SH-SY5Y (cell line): ENCODE measurements around the gene ZNF497.

Experiments
- GATA2 ChIP-seq: IDR thresholded peaks from 2 replicates; pipeline ENCODE4 v1.6.1; 2011; ENCODE audit warnings: mild to moderate bottlenecking, low read depth, low read length
- GATA3 ChIP-seq: IDR thresholded peaks from 2 replicates; pipeline ENCODE4 v1.6.1; 2011; ENCODE audit warnings: low read depth, mild to moderate bottlenecking, low read length, moderate library complexity

The ZNF497 gene

DNA sequence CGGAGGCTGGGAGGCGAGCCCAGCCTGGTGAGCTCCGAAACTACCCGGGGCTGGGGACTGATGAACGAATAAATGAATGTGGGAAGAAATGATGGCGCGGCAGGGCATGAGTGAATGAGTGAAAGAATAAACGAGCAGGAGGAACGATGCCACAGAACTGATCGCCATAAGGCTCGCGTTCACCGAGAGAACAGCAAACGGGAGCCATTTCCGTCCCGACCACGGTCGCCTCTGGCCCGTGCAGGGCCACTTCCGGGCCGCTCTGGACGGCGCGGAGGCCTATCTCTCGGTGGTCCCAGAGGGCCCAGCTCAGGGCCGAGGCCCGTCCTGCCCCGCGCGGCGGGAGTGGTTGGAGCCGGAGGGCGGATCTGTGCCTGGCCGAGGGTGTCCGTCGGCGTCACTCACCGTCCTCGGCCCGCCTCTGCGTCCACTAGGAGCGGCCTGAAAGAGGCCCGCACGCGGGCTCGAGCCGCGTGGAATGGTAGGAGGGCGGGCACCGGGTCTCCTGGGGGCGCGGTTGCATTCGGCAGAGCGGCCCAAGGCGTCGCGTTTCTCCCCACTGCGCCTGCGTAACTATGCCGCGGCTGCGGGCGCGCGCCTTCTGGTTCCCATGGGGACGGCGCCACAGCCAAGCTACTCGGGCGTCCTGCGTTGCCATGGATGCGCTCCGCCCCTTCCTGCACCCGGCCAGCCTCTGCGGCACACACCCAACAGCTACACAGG is at the start of gene ZNF497:
Gene ZNF497 (minus strand): TSS at position 480 of the 723 bp plus-strand sequence. CDS start 5,116 bp downstream, outside the sequence.
- TF ChIP-seq GATA3: no peak
- TF ChIP-seq GATA2: no peak

DNA sequence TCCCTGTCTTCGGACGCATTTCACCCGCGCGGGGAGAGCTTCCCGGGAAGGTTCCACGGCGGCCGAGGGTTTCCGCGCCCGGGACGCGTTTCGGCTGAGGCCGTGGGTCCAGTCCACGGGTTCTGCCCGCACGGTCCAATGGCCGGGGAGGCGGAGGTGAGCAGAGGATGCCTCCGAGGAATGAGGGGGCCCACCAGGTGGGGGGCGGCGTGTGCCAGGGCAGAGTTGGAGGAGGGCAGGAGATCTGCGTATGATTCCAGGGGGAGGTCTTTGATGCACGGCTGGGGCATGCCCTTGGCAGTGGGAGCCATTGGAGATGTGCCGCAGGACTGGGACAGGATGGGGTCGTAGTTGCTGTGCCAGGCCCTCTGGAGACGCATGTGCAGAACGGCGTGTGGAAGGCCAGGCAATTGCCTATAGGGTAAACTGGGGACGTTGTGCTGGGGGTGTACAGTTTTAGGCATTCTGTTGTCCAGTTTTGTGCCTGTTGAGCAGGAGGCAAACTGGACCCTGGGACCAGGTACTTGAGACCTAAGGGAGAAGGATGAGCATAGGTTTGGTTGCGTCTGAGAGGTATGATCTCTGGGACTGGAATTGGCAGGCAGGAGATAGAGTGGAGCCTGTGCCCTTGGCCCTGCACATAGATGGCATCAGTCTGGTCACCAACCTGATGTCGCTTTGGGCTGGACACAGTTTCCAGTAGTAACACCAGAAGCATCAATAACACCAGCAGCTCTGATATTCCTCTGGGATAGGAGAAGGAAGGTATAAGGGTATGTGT is 46.6 kb upstream of the ZNF497 start:
- TF ChIP-seq GATA3 (no peak), GATA2 (no peak)

DNA sequence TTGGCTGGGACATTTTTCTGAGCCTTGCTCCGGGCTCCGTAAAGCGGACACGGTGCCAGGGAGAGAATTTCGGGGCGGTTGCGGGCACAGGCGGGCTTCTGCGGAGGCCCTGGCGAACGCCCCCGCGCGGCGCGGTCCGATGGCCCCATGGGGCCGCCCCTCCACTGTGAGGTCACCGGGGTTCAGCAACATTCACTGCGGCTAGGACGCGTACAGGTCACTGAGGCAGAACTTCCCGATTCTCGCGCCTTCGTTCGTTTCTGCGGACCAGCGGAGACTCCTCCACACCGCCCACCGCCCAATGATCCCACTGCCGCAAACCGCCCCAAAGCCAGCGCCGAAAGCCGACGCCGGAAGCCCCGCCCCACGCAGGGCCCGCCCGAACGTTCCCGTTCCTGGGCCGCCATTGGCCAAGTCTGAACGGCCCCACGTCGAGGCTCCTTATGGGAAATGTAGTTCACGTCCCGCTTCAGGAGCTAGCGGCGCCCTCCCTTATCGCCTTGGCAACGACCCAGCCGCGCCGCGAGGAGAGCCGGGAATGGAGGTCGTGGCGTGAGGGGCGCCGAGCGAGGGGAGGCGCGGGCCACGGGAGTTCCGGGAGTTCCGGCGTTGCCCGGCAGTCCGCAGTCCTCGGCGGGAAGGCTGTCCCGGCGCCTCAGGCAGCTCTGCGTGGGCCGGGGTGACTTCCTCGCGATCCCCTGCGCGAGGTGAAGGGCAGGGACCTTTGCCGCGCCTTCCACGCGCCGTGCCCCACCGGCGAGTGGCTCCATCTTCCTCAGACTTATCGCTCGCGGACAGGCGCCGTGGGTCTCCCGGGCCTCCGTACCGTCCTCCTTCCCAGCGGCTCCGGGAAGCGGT is 45.8 kb upstream of the ZNF497 start, which contains the start of gene ZNF584:
Gene ZNF584 (plus strand): TSS at position 498 of the 858 bp plus-strand sequence. CDS start 499 bp downstream, outside the sequence.
- peak; percentile 4; the same call in 1 of the 2 replicates for TF ChIP-seq GATA2
- TF ChIP-seq GATA3: no peak

DNA sequence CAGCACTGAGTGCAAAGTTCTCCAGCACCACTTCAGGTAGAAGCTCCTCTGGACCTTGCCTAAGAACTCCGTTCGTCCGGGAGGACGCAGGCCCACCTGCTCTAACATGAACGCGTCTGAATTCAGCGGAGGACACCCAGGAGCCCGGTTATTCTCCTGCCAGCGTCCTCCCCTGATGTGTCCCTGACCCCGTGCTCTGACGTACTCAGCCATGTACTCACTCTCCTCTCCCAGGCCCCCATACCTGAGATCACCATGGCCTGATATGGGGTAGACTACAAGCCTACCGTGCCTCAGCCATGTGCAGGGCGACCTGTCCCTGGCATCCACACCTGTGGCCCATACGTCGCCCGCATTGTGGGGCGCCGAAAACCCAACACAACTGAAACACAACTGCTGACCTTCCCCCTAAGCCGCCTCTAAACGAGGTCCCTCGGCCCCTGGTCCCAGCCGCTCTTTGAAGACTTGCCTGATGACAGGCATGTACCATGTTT is 45.2 kb upstream of the ZNF497 start:
- TF ChIP-seq GATA2 (no peak), GATA3 (no peak)

DNA sequence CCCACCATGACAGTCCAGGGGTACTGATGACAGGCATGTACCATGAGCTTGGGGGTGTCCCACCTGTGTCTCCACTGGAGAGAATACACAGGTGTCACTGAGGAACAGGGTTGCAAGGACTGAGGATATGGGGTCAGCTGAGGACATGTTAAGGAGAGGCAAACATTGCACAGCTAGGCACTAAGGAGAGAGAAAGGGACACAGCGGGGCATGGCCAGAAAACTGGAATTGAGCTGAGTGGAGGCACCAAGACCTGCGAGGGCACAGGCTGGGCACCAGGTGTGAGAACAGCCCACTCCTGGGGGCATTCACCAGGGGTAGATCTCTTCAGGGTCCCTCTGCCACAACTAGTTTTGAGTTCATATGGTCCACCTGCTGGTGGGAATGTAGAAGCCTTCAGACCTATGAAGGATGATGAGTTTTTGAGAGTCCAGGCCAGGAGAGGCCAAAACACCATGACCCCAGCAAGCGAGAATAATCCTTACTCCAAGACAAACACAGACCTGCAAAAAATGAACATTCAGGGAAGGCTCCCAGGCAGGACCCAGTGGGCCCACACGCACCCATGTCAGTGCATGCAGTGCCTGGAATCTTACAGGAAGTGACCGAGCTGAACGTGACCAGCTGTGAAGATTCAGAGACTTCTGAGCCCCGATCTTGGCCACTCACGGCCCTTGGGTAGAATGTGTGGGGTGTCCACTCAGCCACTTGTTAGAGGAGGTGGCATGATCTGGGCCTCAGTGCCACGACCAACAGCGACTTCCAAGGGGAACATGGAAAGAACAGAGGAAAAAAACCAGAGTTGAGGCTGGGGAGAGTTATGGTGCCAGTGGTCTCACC is 44.5 kb upstream of the ZNF497 start:
- TF ChIP-seq GATA3 (no peak), GATA2 (no peak)

DNA sequence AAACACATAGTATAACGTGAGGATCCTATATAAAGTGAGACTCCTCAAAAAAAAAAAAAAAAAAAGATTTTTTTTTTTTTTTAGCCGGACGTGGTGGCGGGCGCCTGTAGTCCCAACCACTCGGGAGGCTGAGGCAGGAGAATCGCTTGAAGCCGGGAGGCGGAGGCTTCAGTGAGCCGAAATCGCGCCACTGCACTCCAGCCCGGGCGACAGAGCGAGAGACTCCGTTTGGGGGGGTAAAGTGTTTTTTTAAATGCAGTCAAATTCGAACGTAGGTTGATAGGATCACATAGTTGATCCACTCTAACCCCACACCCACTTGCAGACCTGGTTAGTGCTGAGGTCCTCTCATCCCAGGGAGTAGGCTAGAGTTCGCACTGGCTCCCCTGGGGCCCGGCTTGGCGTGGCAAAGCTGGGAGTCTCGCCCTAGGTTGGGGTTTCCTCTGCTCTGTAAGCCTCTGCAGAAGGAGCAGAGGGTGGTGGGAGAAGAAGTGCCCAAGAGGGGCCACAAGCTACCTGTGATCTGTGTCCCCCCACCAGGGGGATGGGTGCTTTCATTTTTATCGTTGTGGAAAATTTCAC is 39.4 kb upstream of the ZNF497 start:
- TF ChIP-seq GATA2 (no peak), GATA3 (no peak)

DNA sequence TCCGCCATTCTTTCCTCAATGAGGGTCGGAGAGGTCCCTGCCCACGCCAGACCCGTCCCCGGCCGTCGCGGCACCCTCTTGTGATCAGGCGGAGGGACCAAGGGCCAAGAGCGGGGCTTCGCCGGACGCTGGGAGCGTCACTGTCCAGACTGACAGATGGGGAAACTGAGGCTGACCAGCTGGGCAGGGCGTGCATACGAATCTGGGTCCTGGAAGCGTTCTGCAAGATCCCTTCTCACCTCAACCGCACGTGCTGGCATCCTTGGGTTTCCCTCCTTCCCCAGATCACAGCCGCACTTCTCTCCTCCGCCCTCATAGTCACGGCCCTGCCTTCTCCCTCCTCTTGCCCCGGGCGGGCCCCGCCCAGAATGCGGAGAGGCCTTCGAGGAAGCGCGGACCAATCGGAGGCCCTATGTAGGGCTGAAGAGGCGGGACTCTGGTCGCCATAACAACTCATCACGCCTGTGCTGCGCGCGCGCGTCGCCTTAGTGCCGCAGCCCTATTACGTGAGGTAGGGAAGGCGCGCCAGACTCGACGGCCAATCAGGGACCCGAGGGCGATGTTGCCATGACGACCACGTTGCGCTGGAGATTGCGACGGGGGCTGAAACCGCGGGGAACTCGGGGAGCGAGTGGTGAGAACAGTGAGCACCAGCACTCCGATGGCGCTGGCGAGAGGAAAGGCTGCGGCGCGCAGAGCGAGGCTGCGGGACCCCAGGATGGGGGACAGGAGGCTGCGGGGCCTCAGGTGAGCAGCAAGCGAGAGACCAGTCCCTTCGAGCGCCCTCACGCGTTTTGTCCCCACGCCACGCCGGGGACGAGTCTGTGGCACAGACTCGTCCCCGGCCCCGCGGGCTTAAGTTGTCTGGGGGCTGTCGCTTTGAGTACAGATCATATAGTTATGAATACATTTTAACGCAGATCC is 38.6 kb upstream of the ZNF497 start:
- TF ChIP-seq GATA3: no peak
- TF ChIP-seq GATA2: no peak

DNA sequence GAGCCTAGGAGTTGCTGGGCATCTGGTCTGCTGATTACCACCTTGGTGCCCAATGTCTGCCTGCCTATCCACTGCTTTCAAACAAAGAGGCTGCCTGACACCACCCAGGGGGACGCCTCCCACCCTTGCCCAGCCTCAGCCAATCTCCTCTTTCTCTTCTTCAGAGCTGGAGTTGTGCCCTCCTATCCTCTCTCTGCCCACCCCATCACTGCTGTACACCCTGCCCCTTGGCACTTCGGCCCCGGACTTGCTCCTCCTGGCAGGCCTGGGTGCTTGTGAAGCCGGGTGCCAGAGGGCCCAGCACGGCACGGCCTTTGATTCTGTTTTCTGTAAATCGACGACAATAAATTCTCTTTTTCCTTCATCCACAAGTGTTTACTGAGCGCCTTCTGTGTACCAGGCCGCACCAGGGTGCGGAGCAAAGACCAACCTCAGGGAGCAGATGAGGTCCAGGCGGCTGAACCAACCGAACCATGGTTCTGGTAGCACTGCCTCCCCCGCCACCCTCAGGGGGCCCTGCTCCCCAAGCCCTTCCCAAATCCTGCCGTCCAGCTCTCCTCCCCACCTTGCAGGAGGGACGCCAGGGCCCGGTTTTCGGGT is 37.9 kb upstream of the ZNF497 start:
- TF ChIP-seq GATA3 (no peak), GATA2 (no peak)

DNA sequence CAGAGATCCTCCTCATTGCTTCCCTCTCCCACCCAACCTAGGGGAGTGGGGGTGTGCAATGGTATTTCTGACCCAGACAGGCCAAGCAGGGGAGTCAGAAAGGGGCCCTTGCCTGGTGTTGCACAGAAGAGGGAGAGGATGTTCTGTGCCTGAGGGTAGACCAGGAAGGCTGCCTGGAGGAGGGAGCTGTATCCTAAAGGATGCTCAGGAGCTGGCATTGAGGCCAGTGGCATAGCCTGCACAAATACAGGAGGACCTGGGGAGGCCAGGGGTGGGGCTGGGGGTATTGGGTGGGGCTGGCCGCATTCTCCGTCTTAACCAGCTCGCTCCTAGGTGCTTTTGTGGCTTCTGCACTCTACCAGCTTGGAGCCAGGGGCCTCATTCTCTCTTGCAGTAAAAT is 37.4 kb upstream of the ZNF497 start:
- TF ChIP-seq GATA3 (no peak), GATA2 (no peak)

DNA sequence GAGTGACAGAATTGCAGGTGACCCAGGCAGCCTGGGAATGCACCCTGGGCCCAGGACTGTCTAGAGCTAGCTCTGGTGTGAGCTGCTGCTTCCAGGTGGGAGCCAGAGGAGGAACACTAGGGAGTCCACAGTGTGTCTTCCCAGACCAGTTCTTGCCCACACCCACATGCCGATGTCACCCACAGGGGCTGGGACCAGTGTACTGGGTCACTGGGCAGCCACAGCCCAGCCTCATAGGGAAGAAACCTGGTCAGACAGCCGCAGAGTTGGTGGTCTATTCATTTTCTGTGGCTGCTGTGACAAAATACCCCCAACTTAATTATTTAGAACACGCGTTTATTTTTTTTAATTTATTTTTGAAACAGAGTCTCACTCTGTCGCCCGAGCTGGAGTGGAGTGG is 36.0 kb upstream of the ZNF497 start:
- TF ChIP-seq GATA3 (no peak), GATA2 (no peak)

DNA sequence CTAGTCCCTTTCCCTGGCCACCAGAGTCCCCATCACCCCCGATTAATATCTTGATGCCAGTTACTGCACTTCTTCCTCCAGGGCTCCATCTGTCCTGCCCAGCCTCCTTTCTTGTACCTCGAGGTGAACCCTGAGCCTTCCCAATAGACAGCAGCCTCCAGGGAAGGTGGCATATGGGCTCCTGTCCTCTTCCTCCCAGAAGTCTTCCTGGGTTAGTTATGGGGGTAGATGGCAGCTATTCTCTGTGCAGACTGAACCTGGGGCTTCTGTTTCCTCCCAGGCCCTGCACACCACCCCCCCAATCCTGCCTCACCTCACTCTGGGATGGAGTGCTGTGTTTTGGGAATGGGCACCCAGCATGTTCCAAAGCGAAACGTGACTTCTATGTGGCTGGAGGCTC is 35.5 kb upstream of the ZNF497 start:
- no peak for TF ChIP-seq GATA2
- no peak for TF ChIP-seq GATA3
